Stomach (tissue), 4 donors: ENCODE data around the gene WWP2.

Source experiments
- CTCF ChIP-seq, 7 experiments: fragments of 450-650 bp in 4 of 7; fragments of 200-600 bp in 3 of 7; sonication (generic) in 3 of 7; IDR thresholded peaks; one replicate each; pipeline ENCODE4 v1.5.1; 2016 to 2019; ENCODE audit warnings: antibody characterized with exemption in 7 of 7, control low read depth in 2 of 7, mild to moderate bottlenecking in 1 of 7
- EP300 ChIP-seq: sonication (generic); formaldehyde crosslinking; IDR thresholded peaks from one replicate; pipeline ENCODE4 v1.6.1; 2017; ENCODE audit warnings: antibody characterized with exemption

- TF ChIP-seq CTCF (IDR thresholded peaks at IDR 0.05) = no peak
- no peak for TF ChIP-seq EP300
Measured at GRCh38 chr16:69853481-69853880, 91.3 kb downstream of the WWP2 start.
